Spleen (tissue), 7 donors: ENCODE results near the gene GET4.
"Not testable (repeated sequence)": the region's sequence is repeated elsewhere in the genome, so short reads cannot be mapped to it uniquely, and the experiment has no call there.

Experiments used
- POLR2A ChIP-seq, 3 donors: fragments of 450-650 bp; IDR thresholded peaks; one replicate each; pipeline ENCODE4 v1.5.1; 2017; ENCODE audit warnings: antibody characterized with exemption in 3 of 3, mild to moderate bottlenecking in 1 of 3
- POLR2AphosphoS5 ChIP-seq, 3 donors: sonication (generic); formaldehyde crosslinking; IDR thresholded peaks; one replicate each; pipeline ENCODE4 v1.5.1; 2017; ENCODE audit warnings: antibody characterized with exemption in 3 of 3
- TF ChIP-seq, protein P1 (sequence below), 11 experiments: fragments of 200-600 bp in 7 of 11; fragments of 450-650 bp in 4 of 11; sonication (generic) in 4 of 11; IDR thresholded peaks in 8 of 11; conservative IDR thresholded peaks in 3 of 11; 1 replicate in 7 of 11; 2 replicates in 4 of 11; pipeline versions ENCODE4 v1.4.0 to v1.8.0; 2016 to 2021; ENCODE audit warnings: antibody characterized with exemption in 11 of 11, inconsistent platforms in 4 of 11, mild to moderate bottlenecking in 1 of 11
- donor health status: DM: no; HTN: no; CAD: no; lungs with moderate emphysema.
- donor health status: DM: no; HTN: no; CAD: no.
- donor health status: DM: no; HTN: no; CAD: no.

- not testable (repeated sequence) for TF ChIP-seq POLR2A, POLR2AphosphoS5 (IDR thresholded peaks at IDR 0.05)
- TF ChIP-seq, protein P1, sequence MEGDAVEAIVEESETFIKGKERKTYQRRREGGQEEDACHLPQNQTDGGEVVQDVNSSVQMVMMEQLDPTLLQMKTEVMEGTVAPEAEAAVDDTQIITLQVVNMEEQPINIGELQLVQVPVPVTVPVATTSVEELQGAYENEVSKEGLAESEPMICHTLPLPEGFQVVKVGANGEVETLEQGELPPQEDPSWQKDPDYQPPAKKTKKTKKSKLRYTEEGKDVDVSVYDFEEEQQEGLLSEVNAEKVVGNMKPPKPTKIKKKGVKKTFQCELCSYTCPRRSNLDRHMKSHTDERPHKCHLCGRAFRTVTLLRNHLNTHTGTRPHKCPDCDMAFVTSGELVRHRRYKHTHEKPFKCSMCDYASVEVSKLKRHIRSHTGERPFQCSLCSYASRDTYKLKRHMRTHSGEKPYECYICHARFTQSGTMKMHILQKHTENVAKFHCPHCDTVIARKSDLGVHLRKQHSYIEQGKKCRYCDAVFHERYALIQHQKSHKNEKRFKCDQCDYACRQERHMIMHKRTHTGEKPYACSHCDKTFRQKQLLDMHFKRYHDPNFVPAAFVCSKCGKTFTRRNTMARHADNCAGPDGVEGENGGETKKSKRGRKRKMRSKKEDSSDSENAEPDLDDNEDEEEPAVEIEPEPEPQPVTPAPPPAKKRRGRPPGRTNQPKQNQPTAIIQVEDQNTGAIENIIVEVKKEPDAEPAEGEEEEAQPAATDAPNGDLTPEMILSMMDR (IDR thresholded peaks at IDR 0.05 in 8 of 11, conservative IDR thresholded peaks at IDR 0.05 in 3 of 11): not testable (repeated sequence)
Observed at GRCh38 chr7:846958-847650, 29.2 kb upstream of the GET4 start.
